HEK293T (cell line): ENCODE data around the gene OR2A25.

Experiments
- CTCF ChIA-PET: fragments of 350-600 bp; formaldehyde crosslinking; extraction: SDS; loops from one replicate; lab custom pipeline; 2021; ENCODE audit warnings: antibody characterized with exemption, inconsistent platforms; lab: Yijun Ruan, JAX
- POLR2A ChIA-PET: fragments of 350-600 bp; formaldehyde crosslinking; extraction: SDS; loops from one replicate; lab custom pipeline; 2020; ENCODE audit warnings: antibody characterized with exemption, inconsistent platforms; lab: Yijun Ruan, JAX
- DNase-seq: peaks from one replicate; pipeline ENCODE4 v3.0.0; 2012; ENCODE audit warnings: mixed read lengths; ENCODE audit errors: extremely low spot score
- ARNT ChIP-seq: fragments of 450-650 bp; IDR thresholded peaks from 2 replicates; pipeline ENCODE4 v1.6.1; 2017; ENCODE audit warnings: mild to moderate bottlenecking
- BHLHE40 ChIP-seq: fragments of 450-650 bp; IDR thresholded peaks from 2 replicates; pipeline ENCODE4 v1.6.1; 2016; ENCODE audit warnings: mild to moderate bottlenecking, moderate library complexity, borderline replicate concordance
- CTBP1 ChIP-seq: fragments of 450-650 bp; IDR thresholded peaks from 2 replicates; pipeline ENCODE4 v1.6.1; 2016; ENCODE audit warnings: borderline replicate concordance
- ELF4 ChIP-seq: fragments of 450-650 bp; IDR thresholded peaks from 2 replicates; pipeline ENCODE4 v1.6.1; 2017; ENCODE audit warnings: antibody characterized with exemption
- FOXA1 ChIP-seq: fragments of 450-650 bp; IDR thresholded peaks from 2 replicates; pipeline ENCODE4 v1.6.1; 2016; ENCODE audit warnings: mild to moderate bottlenecking
- FOXK2 ChIP-seq: fragments of 450-650 bp; IDR thresholded peaks from 2 replicates; pipeline ENCODE4 v1.6.1; 2016; ENCODE audit warnings: mild to moderate bottlenecking
- FOXM1 ChIP-seq: fragments of 450-650 bp; IDR thresholded peaks from 2 replicates; pipeline ENCODE4 v1.6.1; 2017; ENCODE audit warnings: mild to moderate bottlenecking, borderline replicate concordance
- HDGF ChIP-seq: fragments of 450-650 bp; IDR thresholded peaks from 2 replicates; pipeline ENCODE4 v1.6.1; 2017; ENCODE audit warnings: antibody characterized with exemption, borderline replicate concordance
- L3MBTL2 ChIP-seq: fragments of 450-650 bp; conservative IDR thresholded peaks from 2 replicates; pipeline ENCODE4 v1.6.1; 2016; ENCODE audit warnings: mild to moderate bottlenecking
- LEF1 ChIP-seq: fragments of 450-650 bp; IDR thresholded peaks from 2 replicates; pipeline ENCODE4 v1.6.1; 2017; ENCODE audit warnings: mild to moderate bottlenecking, borderline replicate concordance
- NFRKB ChIP-seq: fragments of 450-650 bp; IDR thresholded peaks from 2 replicates; pipeline ENCODE4 v1.6.1; 2016; ENCODE audit warnings: mild to moderate bottlenecking, moderate library complexity
- PKNOX1 ChIP-seq: fragments of 450-650 bp; IDR thresholded peaks from 2 replicates; pipeline ENCODE4 v1.6.1; 2016
- SP1 ChIP-seq: fragments of 450-650 bp; IDR thresholded peaks from 2 replicates; pipeline ENCODE4 v1.6.1; 2017
- SUZ12 ChIP-seq: fragments of 450-650 bp; IDR thresholded peaks from 2 replicates; pipeline ENCODE4 v1.6.1; 2016; ENCODE audit warnings: mild to moderate bottlenecking
- TARDBP ChIP-seq: fragments of 450-650 bp; IDR thresholded peaks from 2 replicates; pipeline ENCODE4 v1.6.1; 2016
- ZNF384 ChIP-seq: fragments of 450-650 bp; IDR thresholded peaks from 2 replicates; pipeline ENCODE4 v1.6.1; 2016

The OR2A25 gene

GRCh38 chr7:144109283-144109682 is 39.7 kb downstream of the OR2A25 start, which contains the start of gene OR2A2:
Gene OR2A2 (plus strand): TSS chr7:144109583. CDS start chr7:144109583, 0 bp downstream.
- CTCF ChIA-PET: interaction anchor here (1.1 kb wide), 1 partner anchor 19 kb away, joined by 4 read pairs; no protein-coding TSS in a partner anchor

GRCh38 chr7:144110272-144110671 is 40.7 kb downstream of the OR2A25 start:
- CTCF ChIA-PET: no interaction called here
- POLR2A ChIA-PET: no interaction called here
- no peak for DNase-seq
- TF ChIP-seq SUZ12: no peak
- TF ChIP-seq BHLHE40: no peak
- no peak for TF ChIP-seq PKNOX1
- no peak for TF ChIP-seq CTBP1

More at GRCh38 chr7:144109283-144109682, 39.7 kb downstream of the OR2A25 start, which contains the start of gene OR2A2:
- POLR2A ChIA-PET: no interaction called here
- TF ChIP-seq NFRKB (no peak), ELF4 (no peak)
- DNase-seq: no peak

GRCh38 chr7:144113651-144114050 is 44.0 kb downstream of the OR2A25 start:
- POLR2A ChIA-PET: no interaction called here
- CTCF ChIA-PET: interaction anchor here (0.8 kb wide), 1 partner anchor 19 kb away, joined by 3 read pairs; no protein-coding TSS in a partner anchor

GRCh38 chr7:144118341-144118740 is 48.7 kb downstream of the OR2A25 start:
- DNase-seq: no peak
- TF ChIP-seq LEF1 (no peak), SP1 (no peak), HDGF (no peak)
- CTCF ChIA-PET: no interaction called here
- POLR2A ChIA-PET: no interaction called here

More at GRCh38 chr7:144113651-144114050, 44.0 kb downstream of the OR2A25 start:
- DNase-seq: no peak
- TF ChIP-seq FOXA1: no peak
- no peak for TF ChIP-seq LEF1
- TF ChIP-seq PKNOX1: no peak
- TF ChIP-seq SUZ12: no peak
- no peak for TF ChIP-seq FOXM1
- TF ChIP-seq BHLHE40: no peak
- TF ChIP-seq NFRKB: no peak

GRCh38 chr7:144122876-144123275 is 53.3 kb downstream of the OR2A25 start, which contains the start of gene OR2A14:
Gene OR2A14 (plus strand): TSS chr7:144123176. CDS start chr7:144129113, 5,937 bp downstream.
- ChIA-PET POLR2A (no interaction called here), CTCF (no interaction called here)
- TF ChIP-seq ZNF384 (no peak), FOXM1 (no peak), NFRKB (no peak), BHLHE40 (no peak), SUZ12 (no peak), L3MBTL2 (no peak), SP1 (no peak), CTBP1 (no peak), LEF1 (no peak), FOXA1 (no peak), HDGF (no peak), TARDBP (no peak), FOXK2 (no peak), ARNT (no peak)
- DNase-seq: no peak
